HG03439 (cell line): Measurements from ENCODE around the gene GET4.
A peak's percentile ranks its signal among the peaks of the same experiment; 100 is the strongest.

ENCODE experiments used
- ATAC-seq: cut with Tn5 transposase; IDR thresholded peaks from one replicate; pipeline ENCODE4 v1.9.1; 2021; ENCODE audit warnings: mild to moderate bottlenecking, moderate library complexity; ENCODE audit not compliant: unreplicated experiment

The GET4 gene, protein sequence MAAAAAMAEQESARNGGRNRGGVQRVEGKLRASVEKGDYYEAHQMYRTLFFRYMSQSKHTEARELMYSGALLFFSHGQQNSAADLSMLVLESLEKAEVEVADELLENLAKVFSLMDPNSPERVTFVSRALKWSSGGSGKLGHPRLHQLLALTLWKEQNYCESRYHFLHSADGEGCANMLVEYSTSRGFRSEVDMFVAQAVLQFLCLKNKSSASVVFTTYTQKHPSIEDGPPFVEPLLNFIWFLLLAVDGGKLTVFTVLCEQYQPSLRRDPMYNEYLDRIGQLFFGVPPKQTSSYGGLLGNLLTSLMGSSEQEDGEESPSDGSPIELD

DNA sequence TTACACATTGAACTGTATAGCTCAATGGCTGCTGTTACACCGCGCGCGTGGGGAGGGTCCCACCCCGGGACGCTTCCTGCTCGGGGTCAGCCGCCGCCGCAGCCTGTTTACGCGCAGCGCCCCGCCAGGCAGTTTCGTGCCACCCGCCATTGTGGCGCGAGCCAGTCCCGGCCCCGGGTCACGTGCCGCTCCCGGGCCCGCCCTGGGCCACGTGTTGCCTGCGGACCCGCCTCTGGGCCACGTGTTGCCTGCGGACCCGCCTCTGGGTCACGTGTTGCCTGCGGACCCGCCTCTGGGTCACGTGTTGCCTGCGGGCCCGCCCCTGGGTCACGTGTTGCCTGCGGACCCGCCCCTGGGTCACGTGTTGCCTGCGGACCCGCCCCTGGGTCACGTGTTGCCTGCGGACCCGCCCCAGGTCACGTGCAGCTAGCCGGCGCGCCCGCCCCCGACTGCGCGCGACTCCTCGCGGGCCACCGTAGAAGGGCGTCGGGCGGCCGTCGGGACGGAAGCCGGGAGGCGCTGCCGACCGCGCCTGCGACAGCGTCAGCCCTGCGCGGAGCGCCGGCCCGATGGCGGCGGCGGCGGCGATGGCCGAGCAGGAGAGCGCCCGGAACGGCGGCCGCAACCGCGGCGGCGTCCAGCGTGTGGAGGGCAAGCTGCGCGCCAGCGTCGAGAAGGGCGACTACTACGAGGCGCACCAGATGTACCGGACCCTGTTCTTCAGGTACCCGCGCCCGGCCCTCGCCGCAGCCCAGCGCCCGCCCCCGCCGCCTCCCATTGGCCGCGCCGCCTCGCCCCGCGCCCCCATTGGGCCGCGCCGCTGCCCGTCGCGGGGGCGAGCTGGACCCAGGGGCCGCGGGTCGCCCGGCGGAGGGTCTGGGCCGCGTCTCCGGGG is at the start of gene GET4:
Gene GET4 (plus strand): TSS at position 478 of the 895 bp plus-strand sequence. CDS start 92 bp downstream, at position 570.
- ATAC-seq, result peak; percentile 72

DNA sequence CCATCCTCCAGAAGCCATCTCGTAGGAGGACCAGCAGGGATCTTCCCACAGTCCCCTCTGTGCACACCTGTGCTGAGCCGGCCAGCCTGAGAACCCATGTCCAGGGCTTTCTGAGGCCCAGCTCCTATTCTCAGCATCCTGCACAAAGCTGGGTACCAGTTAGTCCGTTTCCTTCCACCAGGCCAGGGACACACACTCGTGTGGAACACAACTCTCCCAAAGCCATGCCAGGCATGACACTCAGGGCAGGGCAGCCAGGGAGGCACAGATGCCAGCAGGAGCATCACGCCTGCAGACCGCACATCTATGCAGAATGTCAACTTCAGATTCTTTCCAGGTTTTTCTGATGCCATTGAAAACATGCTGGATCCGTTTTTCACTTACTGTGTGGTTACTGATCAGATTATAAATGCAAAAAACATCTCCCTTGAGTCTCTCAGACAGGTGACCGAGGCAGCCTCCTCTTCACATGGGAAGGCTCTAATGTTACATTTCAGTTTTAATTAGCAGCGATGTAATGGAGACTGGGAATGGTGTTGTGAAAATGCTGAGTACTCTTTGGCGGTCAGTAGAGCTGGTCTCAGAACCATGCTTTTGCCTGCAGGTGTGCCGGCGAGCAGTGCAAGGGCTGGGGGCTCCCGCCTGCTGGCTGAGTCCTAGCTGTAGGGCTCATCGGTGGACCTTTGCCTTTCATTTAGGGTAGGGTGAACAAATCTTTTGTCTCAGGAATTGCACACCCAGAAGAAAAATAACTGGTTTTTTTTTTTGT is 47.4 kb upstream of the GET4 start:
- no peak for ATAC-seq

- no peak for ATAC-seq
Observed at GRCh38 chr7:830069-830468, 46.3 kb upstream of the GET4 start.

DNA sequence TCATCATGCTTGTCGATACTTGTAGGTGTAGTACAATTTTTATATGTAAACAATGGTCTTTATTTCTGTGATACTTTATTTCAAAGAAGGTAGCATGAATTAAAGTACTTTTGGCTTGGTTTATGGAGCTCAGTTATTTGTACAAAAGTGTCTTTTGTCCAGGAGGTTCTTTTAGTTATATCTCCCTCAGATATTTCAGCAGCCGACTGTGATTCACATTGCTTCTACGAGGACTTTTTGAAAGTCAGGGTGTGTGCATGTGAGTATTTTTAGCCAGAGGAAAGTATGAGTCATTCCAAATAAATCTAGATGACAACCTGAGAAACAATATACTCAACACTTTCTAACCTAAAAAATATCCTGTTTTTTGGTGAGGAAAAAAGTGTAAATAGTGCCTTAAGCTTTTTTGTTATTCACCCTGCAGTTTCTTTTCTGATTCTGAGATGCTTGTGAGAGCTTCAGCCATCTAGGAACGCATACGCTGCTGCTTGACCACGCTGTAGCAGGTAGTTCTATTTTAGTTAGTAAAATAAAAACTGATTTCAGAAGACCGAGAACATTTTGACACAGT is 44.7 kb upstream of the GET4 start:
- peak; percentile 65 for ATAC-seq

DNA sequence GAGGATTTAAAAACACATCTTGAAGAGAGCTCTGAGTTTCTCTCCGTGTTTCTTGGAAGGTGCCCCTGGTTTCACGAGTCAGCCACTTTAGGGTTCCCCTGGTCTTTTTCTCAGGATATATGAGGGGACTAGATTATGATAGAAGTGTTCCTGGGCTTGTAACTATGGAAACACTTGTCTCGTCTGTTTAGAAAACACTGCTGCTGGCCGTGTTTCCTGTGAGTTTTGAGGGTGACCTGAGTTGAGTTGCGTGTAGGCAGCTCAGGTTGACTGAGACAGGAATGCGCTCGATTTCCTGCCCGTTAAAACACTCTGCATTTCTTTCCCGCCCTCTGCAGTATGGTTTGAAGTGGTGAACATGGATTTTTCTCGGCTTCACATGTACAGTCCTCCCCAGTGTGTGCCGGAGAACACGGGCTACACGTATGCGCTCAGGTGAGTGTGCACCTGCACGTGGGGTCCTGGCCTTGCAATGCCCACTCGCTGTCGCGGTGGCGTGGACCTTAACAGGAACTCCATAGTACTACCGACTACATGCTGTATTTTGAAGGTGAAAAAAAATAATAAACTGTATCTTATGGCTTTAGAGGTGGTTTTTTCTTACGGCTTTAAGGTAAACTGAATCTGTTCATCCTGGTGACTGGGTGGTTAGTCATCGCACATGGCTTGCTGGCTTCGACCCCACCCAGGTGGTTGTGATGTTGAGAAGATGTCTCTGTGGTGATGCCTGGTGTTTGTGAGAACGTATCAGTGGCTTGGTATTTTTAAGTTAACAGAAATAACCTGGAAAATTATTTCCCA is 44.0 kb upstream of the GET4 start, which contains the start of gene SUN1:
Gene SUN1 (plus strand): TSS at position 310 of the 801 bp plus-strand sequence. CDS start 49 bp downstream, at position 359.
- no peak for ATAC-seq

- ATAC-seq, result no peak
Observed at GRCh38 chr7:832968-833424, 43.4 kb upstream of the GET4 start.

GRCh38 chr7:833601-834258 is 42.6 kb upstream of the GET4 start:
- no peak for ATAC-seq

DNA sequence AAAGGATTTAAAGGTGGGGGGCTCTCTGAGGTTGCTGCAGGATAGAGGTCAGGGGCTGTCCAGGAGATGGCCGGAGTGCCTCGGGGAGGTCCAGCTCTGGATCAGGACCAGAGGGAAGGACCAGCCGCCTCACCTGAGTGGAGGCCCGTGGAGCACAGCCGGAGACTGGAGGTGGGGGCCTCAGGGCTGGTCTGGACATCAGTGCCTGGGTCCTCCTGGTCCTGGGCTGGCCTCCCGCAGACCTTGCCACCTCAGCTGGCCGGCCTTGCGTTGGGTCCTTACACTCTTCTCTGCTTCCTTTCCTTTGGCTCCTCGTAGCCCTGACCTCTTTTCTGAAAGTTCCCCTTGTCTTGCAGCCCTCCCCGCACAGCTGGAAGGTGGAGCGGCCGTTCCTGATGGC is 42.1 kb upstream of the GET4 start:
- ATAC-seq, result no peak

DNA sequence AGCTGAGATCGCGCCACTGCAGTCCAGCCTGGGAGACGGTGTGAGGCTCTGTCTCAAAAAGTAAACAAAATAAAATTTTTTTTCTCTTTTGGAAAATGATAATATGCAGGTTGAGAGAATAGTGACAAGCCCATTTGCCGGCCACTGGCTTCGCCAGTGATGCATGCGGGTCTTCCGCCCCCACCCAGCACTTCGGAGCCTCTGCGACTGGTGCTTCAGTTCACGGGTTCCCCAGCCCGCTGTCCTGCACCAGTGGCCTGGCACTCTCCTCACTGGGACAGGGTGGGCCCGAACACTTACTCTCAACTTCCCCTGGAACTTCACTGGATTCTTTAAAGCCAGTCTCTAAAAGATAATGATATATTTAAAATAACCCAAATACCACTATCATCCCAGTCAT is 41.3 kb upstream of the GET4 start:
- no peak for ATAC-seq

- no peak for ATAC-seq
Observed at GRCh38 chr7:835485-836401, 40.6 kb upstream of the GET4 start.

- ATAC-seq, result no peak
Observed at GRCh38 chr7:836429-836828, 39.9 kb upstream of the GET4 start.

GRCh38 chr7:837001-837400 is 39.4 kb upstream of the GET4 start:
- no peak for ATAC-seq

DNA sequence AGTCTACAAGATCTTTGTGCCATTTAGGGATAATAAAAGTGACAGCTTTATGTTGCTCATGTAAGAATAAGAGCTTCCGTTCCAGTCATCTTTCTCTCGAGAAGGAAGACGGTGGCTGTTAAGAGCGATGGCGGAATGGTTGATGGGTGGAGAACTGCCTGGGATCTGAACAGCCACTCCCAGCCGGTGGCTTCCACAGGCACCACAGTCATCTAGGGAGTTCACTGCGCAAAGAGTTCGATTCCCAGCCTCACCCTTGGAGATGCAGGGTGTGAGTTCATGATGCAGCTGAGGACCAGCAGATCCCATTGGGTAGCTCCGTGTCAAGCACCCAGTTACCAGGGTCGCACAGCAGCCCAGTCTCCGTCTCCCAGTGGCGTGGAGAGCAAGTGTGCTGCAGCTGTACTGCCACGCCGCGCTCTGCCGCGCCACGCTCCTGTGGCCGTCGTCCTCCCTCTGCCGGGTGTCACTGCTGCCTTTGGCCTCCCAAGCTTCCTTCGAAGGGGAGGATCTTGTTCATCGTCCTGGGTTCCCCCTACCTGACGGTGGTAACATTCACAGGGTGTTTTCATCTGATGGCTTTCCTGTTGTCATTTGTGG is 36.3 kb upstream of the GET4 start:
- ATAC-seq, result no peak

DNA sequence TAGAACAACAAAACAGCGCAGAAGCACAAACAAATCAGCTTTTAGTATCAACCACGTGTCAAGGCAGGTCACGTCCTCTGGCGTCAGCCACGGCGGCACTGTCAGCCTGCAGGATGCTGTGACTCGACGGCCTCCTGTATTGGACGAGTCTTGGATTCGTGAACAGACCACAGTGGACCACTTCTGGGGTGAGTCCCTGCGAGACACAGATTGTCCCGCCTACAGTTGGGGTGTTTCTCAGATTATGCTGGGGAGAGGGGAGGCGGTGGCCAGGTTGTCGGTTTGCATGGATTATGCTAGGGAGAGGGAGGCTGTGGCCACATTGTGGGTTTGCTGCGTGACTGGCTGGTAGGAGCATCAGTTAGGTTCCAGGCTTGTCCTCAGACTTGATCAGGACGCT is 34.4 kb upstream of the GET4 start:
- ATAC-seq, result no peak

DNA sequence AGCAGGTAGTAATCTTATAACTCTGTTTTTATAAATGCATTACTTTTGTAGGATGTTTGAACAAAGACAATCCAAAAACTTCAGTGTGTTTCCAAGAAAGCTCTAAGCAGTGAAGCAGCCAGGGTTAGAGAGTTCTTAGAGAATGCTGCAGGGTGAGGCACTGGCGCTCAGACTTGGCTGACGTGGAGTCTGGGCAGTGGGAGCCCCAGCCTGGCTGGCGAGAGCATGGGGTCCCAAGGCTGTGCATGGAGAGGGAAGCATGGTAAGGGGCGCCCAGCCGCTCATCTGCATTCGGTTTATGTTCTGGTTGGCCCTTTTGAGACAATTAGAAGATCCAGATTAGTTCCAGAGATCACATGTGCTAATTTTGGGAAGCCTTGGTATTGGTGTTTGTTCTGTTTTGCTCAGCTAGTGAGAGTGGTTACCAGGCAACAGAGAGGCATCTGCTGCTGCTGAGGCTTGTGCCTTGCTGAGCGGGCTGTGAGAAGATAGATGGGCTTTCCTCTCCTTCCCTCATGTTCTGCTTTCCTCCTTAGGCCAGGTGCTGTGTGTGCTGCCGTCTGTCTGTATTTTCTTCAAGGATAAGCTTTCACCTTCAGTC is 33.8 kb upstream of the GET4 start:
- no peak for ATAC-seq

- no peak for ATAC-seq
Observed at GRCh38 chr7:843230-843629, 33.1 kb upstream of the GET4 start.

DNA sequence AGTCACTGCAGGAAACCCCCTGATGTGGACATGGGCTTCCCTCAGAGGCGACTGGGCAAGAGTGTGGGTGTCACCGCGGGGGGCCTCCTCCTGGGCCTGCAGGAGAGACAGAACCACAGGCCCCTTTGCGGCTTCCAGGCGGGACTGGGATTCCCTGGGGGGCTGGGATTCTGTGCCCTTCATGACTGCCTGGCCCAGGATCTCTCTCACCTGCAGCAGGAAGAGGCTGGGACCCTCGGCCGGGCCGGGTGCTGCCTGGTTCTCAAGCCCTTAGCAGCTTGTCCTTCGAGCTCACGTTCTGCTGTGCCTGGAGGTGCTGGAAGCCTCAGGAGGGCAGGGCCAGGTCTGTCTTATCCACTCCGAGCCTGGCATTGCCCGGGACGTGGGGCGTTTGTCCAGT is 32.3 kb upstream of the GET4 start:
- no peak for ATAC-seq

DNA sequence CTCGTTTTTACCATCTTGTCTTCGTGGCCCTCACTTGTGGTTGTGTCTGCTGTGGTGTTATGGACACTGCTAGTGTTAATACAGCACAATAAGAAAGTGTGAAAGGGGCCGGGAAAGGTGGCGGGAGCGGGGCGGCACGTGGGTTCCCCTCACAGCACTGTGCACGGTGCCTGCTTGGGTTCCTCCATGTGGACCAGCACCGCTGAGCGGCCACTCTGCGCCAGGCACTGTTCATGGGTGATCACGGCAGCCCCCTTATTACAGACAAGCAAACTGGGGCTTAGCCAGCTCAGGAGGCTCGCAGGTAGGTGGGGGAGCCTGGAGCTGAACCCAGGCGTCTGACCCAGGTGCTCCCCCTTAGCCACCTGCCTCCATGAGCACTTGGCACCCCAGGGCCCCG is 31.8 kb upstream of the GET4 start:
- no peak for ATAC-seq
